ENCODE measurements around the gene PI16. TPM values are rescaled to one million over a fixed set of nuclear protein-coding genes. Genes with fewer than 3 reads are reported as not detected.

The PI16 gene
- polyA plus RNA-seq, 3 donors, result 0.22 TPM; not detected in 2

- no peak overlapping the region for H3K4me3 Mint-ChIP-seq
- Histone ChIP-seq H3K36me3 (replicated peaks in 1 of 2; ENCODE audit: control insufficient read depth in 1 of 2, insufficient read depth in 2 of 2, low read length in 2 of 2) (no peaks in the 10 kb centered on the region), H2AFZ (ENCODE audit: insufficient read depth, low read depth, low read length, poor library complexity, severe bottlenecking) (no peak overlapping the region), H3K4me2 (replicated peaks; ENCODE audit: extremely low read depth, low read length, poor library complexity, severe bottlenecking) (no peak overlapping the region), H3K79me2 (ENCODE audit: insufficient read depth, low read length) (no peaks in the 10 kb centered on the region), H3K4me3 (replicated peaks in 1 of 3; ENCODE audit: low read depth in 2 of 3, low read length in 3 of 3) (no peak overlapping the region), H3K9me3 (replicated peaks in 1 of 2; ENCODE audit: control insufficient read depth in 1 of 2, insufficient read depth in 1 of 2, low read length in 2 of 2) (no peaks in the 10 kb centered on the region), H3K4me1 (ENCODE audit: control insufficient read depth in 1 of 2, insufficient read depth in 2 of 2, low read length in 2 of 2) (no peaks in the 10 kb centered on the region), H3K27ac (ENCODE audit: low read depth in 1 of 2, low read length in 2 of 2) (no peak overlapping the region), H4K20me1 (ENCODE audit: insufficient read depth, low read length) (no peaks in the 10 kb centered on the region), H3K27me3 (ENCODE audit: control insufficient read depth in 2 of 2, insufficient read depth in 2 of 2, low read length in 2 of 2) (peaks cover 0 to 2% of the 10 kb centered on the region in 2 donors), H3K9ac (ENCODE audit: insufficient read depth, low read length, poor library complexity, severe bottlenecking) (no peak overlapping the region)
- intact Hi-C loops (cut with micrococcal nuclease), result no loop called here
- no peaks in the 10 kb centered on the region for H3K9me3 Mint-ChIP-seq
- H3K4me1 Mint-ChIP-seq, result no peaks in the 10 kb centered on the region
- no peak overlapping the region for H3K27ac Mint-ChIP-seq
- H3K36me3 Mint-ChIP-seq, result peaks cover 0 to 4% of the 10 kb centered on the region in 2 donors
- TF ChIP-seq CTCF (IDR thresholded peaks at IDR 0.05), result no peak
- no peak for DNase-seq
- peaks cover 7 to 15% (median 10%) of the 10 kb centered on the region in 3 donors for H3K27me3 Mint-ChIP-seq (ENCODE audit: low read depth in 3 of 3)
- WGBS (ENCODE audit: insufficient coverage), result no CpG with 5 or more reads among the region's 4 CpGs
These were observed 21.0 kb upstream of the PI16 start for GRCh38 chr6:36933519-36933918.

- no peak overlapping the region for H2AFZ ChIP-seq (ENCODE audit: insufficient read depth, low read depth, low read length, poor library complexity, severe bottlenecking)
- H3K4me1 ChIP-seq (ENCODE audit: control insufficient read depth in 1 of 2, insufficient read depth in 2 of 2, low read length in 2 of 2), result no peaks in the 10 kb centered on the region
- Mint-ChIP-seq H3K9me3 (no peaks in the 10 kb centered on the region), H3K4me1 (no peaks in the 10 kb centered on the region), H3K4me3 (no peak overlapping the region), H3K27me3 (ENCODE audit: low read depth in 3 of 3) (peaks cover 6 to 15% (median 8%) of the 10 kb centered on the region in 3 donors), H3K27ac (no peak overlapping the region), H3K36me3 (no peaks in the 10 kb centered on the region)
- no peaks in the 10 kb centered on the region for H4K20me1 ChIP-seq (ENCODE audit: insufficient read depth, low read length)
- DNase-seq, result no peak
- no peak overlapping the region for H3K4me2 ChIP-seq (replicated peaks; ENCODE audit: extremely low read depth, low read length, poor library complexity, severe bottlenecking)
- H3K9me3 ChIP-seq (replicated peaks in 1 of 2; ENCODE audit: control insufficient read depth in 1 of 2, insufficient read depth in 1 of 2, low read length in 2 of 2), result no peaks in the 10 kb centered on the region
- no peak overlapping the region for H3K27ac ChIP-seq (ENCODE audit: low read depth in 1 of 2, low read length in 2 of 2)
- no peaks in the 10 kb centered on the region for H3K36me3 ChIP-seq (replicated peaks in 1 of 2; ENCODE audit: control insufficient read depth in 1 of 2, insufficient read depth in 2 of 2, low read length in 2 of 2)
- WGBS (ENCODE audit: insufficient coverage), result 100% methylated on average over 1 of the region's 7 CpGs
- intact Hi-C loops (cut with micrococcal nuclease), result no loop called here
- H3K4me3 ChIP-seq (replicated peaks in 1 of 3; ENCODE audit: low read depth in 2 of 3, low read length in 3 of 3), result no peak overlapping the region
- TF ChIP-seq CTCF (IDR thresholded peaks at IDR 0.05), result no peak
- no peaks in the 10 kb centered on the region for H3K79me2 ChIP-seq (ENCODE audit: insufficient read depth, low read length)
- peaks cover 0 to 2% of the 10 kb centered on the region in 2 donors for H3K27me3 ChIP-seq (ENCODE audit: control insufficient read depth in 2 of 2, insufficient read depth in 2 of 2, low read length in 2 of 2)
- H3K9ac ChIP-seq (ENCODE audit: insufficient read depth, low read length, poor library complexity, severe bottlenecking), result no peak overlapping the region
These were observed 19.6 kb upstream of the PI16 start for GRCh38 chr6:36934901-36935300.

Data from CD14-positive monocyte (primary cell).